Stimulated activated naive CD8-positive, alpha-beta T cell treated with anti-CD3 and anti-CD28 coated beads, Interleukin-15, Interleukin-2, amounts not matched to agents 100 ng/mL and 50 ng/mL, for 24 hours (primary cell): ENCODE results near the gene KRTAP5-2.

Experiments used
- H3K27ac Mint-ChIP-seq: one replicate; pipeline ENCODE4 v1.8.0; 2021; ENCODE audit warnings: mild to moderate bottlenecking, mixed read lengths
- H3K27me3 Mint-ChIP-seq: one replicate; pipeline ENCODE4 v1.8.0; 2021; ENCODE audit warnings: mixed read lengths
- H3K36me3 Mint-ChIP-seq: one replicate; pipeline ENCODE4 v1.8.0; 2021; ENCODE audit warnings: low read depth, mixed read lengths
- H3K4me1 Mint-ChIP-seq: one replicate; pipeline ENCODE4 v1.8.0; 2021; ENCODE audit warnings: low read depth, mixed read lengths
- H3K4me3 Mint-ChIP-seq: one replicate; pipeline ENCODE4 v1.8.0; 2021; ENCODE audit warnings: mild to moderate bottlenecking, mixed read lengths
- H3K9me3 Mint-ChIP-seq: one replicate; pipeline ENCODE4 v1.8.0; 2021; ENCODE audit warnings: mixed read lengths

Gene KRTAP5-2

GRCh38 chr11:1548221-1549070 is 49.6 kb downstream of the KRTAP5-2 start:
- Mint-ChIP-seq H3K4me3 (no peak overlapping the region), H3K9me3 (no peaks in the 10 kb centered on the region), H3K36me3 (no peaks in the 10 kb centered on the region), H3K4me1 (peaks cover 2% of the 10 kb centered on the region), H3K27me3 (peaks cover 14% of the 10 kb centered on the region), H3K27ac (no peak overlapping the region)

GRCh38 chr11:1547467-1548098 is 50.5 kb downstream of the KRTAP5-2 start:
- no peaks in the 10 kb centered on the region for H3K9me3 Mint-ChIP-seq
- H3K27me3 Mint-ChIP-seq, result peaks cover 14% of the 10 kb centered on the region
- H3K4me1 Mint-ChIP-seq, result peaks cover 2% of the 10 kb centered on the region
- H3K36me3 Mint-ChIP-seq, result no peaks in the 10 kb centered on the region
- no peak overlapping the region for H3K4me3 Mint-ChIP-seq
- no peak overlapping the region for H3K27ac Mint-ChIP-seq
